HG02763 (cell line): ENCODE data around the gene ZBTB8A.

Experiments used
- ATAC-seq: cut with Tn5 transposase; IDR thresholded peaks from one replicate; pipeline ENCODE4 v1.9.1; 2021; ENCODE audit warnings: mild to moderate bottlenecking, moderate library complexity; ENCODE audit not compliant: unreplicated experiment

The ZBTB8A gene

DNA sequence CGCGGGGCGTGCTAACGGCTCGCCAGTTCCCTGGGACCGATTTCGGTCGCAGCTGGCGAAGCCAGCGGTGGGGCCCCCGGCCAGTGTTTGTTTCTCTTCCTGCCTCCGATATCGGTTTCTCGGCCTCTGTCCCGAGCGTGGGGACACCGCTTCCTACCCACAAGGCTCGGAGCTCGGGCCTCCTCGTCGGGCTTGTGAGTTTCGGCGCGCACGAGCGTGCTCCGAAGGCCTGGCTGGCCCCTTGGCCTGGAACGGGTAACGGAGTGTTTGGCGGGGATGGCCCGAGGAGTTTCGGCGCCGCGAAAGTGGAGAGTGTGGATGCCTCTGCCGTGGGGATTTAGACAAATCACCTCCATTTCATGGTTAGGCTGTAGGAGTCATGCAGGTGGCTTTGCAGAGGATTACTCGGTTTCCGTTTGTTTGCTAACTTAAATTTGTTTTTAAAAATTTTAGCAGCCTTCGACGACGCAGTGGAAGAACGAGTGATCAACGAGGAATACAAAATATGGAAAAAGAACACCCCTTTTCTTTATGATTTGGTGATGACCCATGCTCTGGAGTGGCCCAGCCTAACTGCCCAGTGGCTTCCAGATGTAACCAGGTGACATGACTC is 112.3 kb downstream of the ZBTB8A start:
- no peak for ATAC-seq

GRCh38 chr1:32652244-32652962 is 113.2 kb downstream of the ZBTB8A start:
- no peak for ATAC-seq
